HepG2 (cell line): ENCODE data around the gene MAP3K8. TPM values are rescaled to one million over a fixed set of nuclear protein-coding genes. Genes with fewer than 3 reads are reported as not detected.

Source experiments
- ATAC-seq: fragments of 200-7000 bp; cut with Tn5 transposase; 3 replicates; pipeline ENCODE4 v1.9.1; 2020; ENCODE audit warnings: mild to moderate bottlenecking, moderate library complexity
- BruUV-seq: library from RNA; stranded (reverse); fragments of 400-500 nt; replicated peaks from 2 replicates; lab custom pipeline; 2021; lab: Mats Ljungman, UMichigan
- CTCF ChIA-PET: fragments of 300-600 bp; formaldehyde crosslinking; extraction: SDS; loops from one replicate; lab custom pipeline; 2021; ENCODE audit warnings: low total read pairs, inconsistent platforms, low intra/inter-chr PET ratio; lab: Yijun Ruan, JAX
- POLR2A ChIA-PET: fragments of 350-600 bp; sonication (Branson Sonifier 250); formaldehyde crosslinking; loops from one replicate; lab custom pipeline; 2020; ENCODE audit warnings: antibody characterized with exemption, inconsistent platforms; lab: Yijun Ruan, JAX
- DNase-seq: peaks from one replicate; pipeline ENCODE4 v3.0.0-alpha.2; 2015; ENCODE audit warnings: low spot score
- FAIRE-seq: peaks from 3 replicates; lab custom pipeline; 2011; peaks lifted over from hg19 to GRCh38; lab: Jason Lieb, UNC
- H2AFZ ChIP-seq: one replicate; pipeline ENCODE4 v1.6.1; 2011; ENCODE audit warnings: low read length, inconsistent platforms
- H3K27ac ChIP-seq: fragments of 300-600 bp; 3 replicates; pipeline ENCODE4 v1.8.0; 2011; ENCODE audit warnings: mixed run types, mild to moderate bottlenecking, mixed read lengths, low read length, inconsistent platforms; ENCODE audit not compliant: insufficient read depth; ENCODE audit errors: extremely low read length
- H3K27me3 ChIP-seq, 2 experiments: fragments of 200-600 bp in 1 of 2; 2 replicates in 1 of 2; 3 replicates in 1 of 2; pipeline versions ENCODE4 v1.6.0 to v1.8.0; 2011; ENCODE audit warnings: low read length in 2 of 2, mild to moderate bottlenecking in 2 of 2, moderate library complexity in 2 of 2, inconsistent platforms in 1 of 2; ENCODE audit not compliant: insufficient read depth in 2 of 2, control insufficient read depth in 1 of 2
- H3K36me3 ChIP-seq, 2 experiments: fragments of 200-600 bp in 1 of 2; replicated peaks in 1 of 2; 2 replicates in 1 of 2; 3 replicates in 1 of 2; pipeline versions ENCODE4 v1.5.1 to v1.8.0; 2011; ENCODE audit warnings: low read length in 2 of 2, inconsistent platforms in 1 of 2; ENCODE audit not compliant: insufficient read depth in 2 of 2, control insufficient read depth in 1 of 2
- H3K4me1 ChIP-seq: 2 replicates; pipeline ENCODE4 v1.5.1; 2012; ENCODE audit warnings: low read length, inconsistent platforms; ENCODE audit not compliant: insufficient read depth
- H3K4me2 ChIP-seq: 2 replicates; pipeline ENCODE4 v1.6.0; 2011; ENCODE audit warnings: low read depth, low read length, inconsistent platforms
- H3K4me3 ChIP-seq, 3 experiments: fragments of 200-600 bp in 1 of 3; sonication (generic), shearing (Covaris generic) in 1 of 3; replicated peaks in 1 of 3; 2 replicates each; pipeline ENCODE4 v1.5.1; 2011 to 2016; ENCODE audit warnings: low read length in 3 of 3, inconsistent platforms in 2 of 3, low read depth in 2 of 3, mild to moderate bottlenecking in 2 of 3, control low read depth in 1 of 3, mixed read lengths in 1 of 3; ENCODE audit not compliant: insufficient read depth in 1 of 3
- H3K79me2 ChIP-seq: one replicate; pipeline ENCODE4 v1.6.1; 2011; ENCODE audit warnings: low read length, inconsistent platforms; ENCODE audit not compliant: insufficient read depth
- H3K9ac ChIP-seq: 2 replicates; pipeline ENCODE4 v1.6.0; 2011; ENCODE audit warnings: mild to moderate bottlenecking, low read depth, low read length, inconsistent platforms; ENCODE audit not compliant: insufficient read depth
- H3K9me3 ChIP-seq: 2 replicates; pipeline ENCODE4 v1.5.1; 2012; ENCODE audit warnings: mild to moderate bottlenecking, low read length
- H4K20me1 ChIP-seq: 2 replicates; pipeline ENCODE4 v1.6.0; 2011; ENCODE audit warnings: inconsistent platforms, mild to moderate bottlenecking, low read length, moderate library complexity; ENCODE audit not compliant: insufficient read depth
- EZH2 ChIP-seq: conservative IDR thresholded peaks from 2 replicates; pipeline ENCODE4 v1.6.1; 2012; ENCODE audit warnings: mild to moderate bottlenecking, low read depth, low read length, moderate library complexity
- GPBP1L1 ChIP-seq: sonication (generic); formaldehyde crosslinking; IDR thresholded peaks from 2 replicates; pipeline ENCODE4 v1.5.0; 2020; ENCODE audit warnings: mild to moderate bottlenecking, missing genetic modification reagents
- HMG20A ChIP-seq: IDR thresholded peaks from 2 replicates; pipeline ENCODE4 v1.6.1; 2016; ENCODE audit warnings: borderline replicate concordance
- MBD4 ChIP-seq: IDR thresholded peaks from 2 replicates; pipeline ENCODE4 v1.6.1; 2012; ENCODE audit warnings: low read length, inconsistent platforms, borderline replicate concordance
- POLR2G ChIP-seq: fragments of 200-400 bp; formaldehyde crosslinking; IDR thresholded peaks from 2 replicates; pipeline ENCODE4 v1.6.1; 2018; ENCODE audit warnings: mild to moderate bottlenecking, low read depth, low read length, moderate library complexity
- REPIN1 ChIP-seq: sonication (generic); formaldehyde crosslinking; IDR thresholded peaks from 2 replicates; pipeline ENCODE4 v1.8.0; 2022; ENCODE audit warnings: missing genetic modification reagents, low read depth, mild to moderate bottlenecking, borderline replicate concordance
- RFXANK ChIP-seq: IDR thresholded peaks from 2 replicates; pipeline ENCODE4 v1.6.1; 2016
- SIN3B ChIP-seq: fragments of 150-350 bp; IDR thresholded peaks from 2 replicates; pipeline ENCODE4 v1.6.1; 2014; ENCODE audit warnings: low read length
- ZBTB21 ChIP-seq: sonication (generic); formaldehyde crosslinking; IDR thresholded peaks from 2 replicates; pipeline ENCODE4 v1.4.0; 2020; ENCODE audit warnings: missing genetic modification reagents
- ZNF232 ChIP-seq: sonication (generic); formaldehyde crosslinking; IDR thresholded peaks from 2 replicates; pipeline ENCODE4 v1.4.0; 2020; ENCODE audit warnings: missing genetic modification reagents, borderline replicate concordance
- ZNF446 ChIP-seq: sonication (generic); formaldehyde crosslinking; IDR thresholded peaks from 2 replicates; pipeline ENCODE4 v1.5.0; 2020; ENCODE audit warnings: mild to moderate bottlenecking, missing genetic modification reagents
- ZNF562 ChIP-seq: sonication (generic); formaldehyde crosslinking; IDR thresholded peaks from 2 replicates; pipeline ENCODE4 v1.8.0; 2022; ENCODE audit warnings: missing genetic modification reagents, borderline replicate concordance
- ZNF598 ChIP-seq: sonication (generic); formaldehyde crosslinking; IDR thresholded peaks from 2 replicates; pipeline ENCODE4 v1.5.1; 2020; ENCODE audit warnings: mild to moderate bottlenecking, missing genetic modification reagents, borderline replicate concordance
- ZNF639 ChIP-seq: conservative IDR thresholded peaks from 2 replicates; pipeline ENCODE4 v1.6.1; 2018; ENCODE audit warnings: missing genetic modification reagents
- ZNF687 ChIP-seq: sonication (generic); formaldehyde crosslinking; IDR thresholded peaks from 2 replicates; pipeline ENCODE4 v1.5.1; 2020; ENCODE audit warnings: mild to moderate bottlenecking, missing genetic modification reagents, moderate library complexity
- ZNF709 ChIP-seq: sonication (generic); formaldehyde crosslinking; IDR thresholded peaks from 2 replicates; pipeline ENCODE4 v1.5.0; 2020; ENCODE audit warnings: mild to moderate bottlenecking, missing genetic modification reagents
- ZNF879 ChIP-seq: sonication (generic); formaldehyde crosslinking; IDR thresholded peaks from 2 replicates; pipeline ENCODE4 v1.8.1; 2023; ENCODE audit warnings: missing genetic modification reagents
- WGBS: methylation state at CpG from one replicate; pipeline ENCODE4 v1.1.6; 2017; ENCODE audit warnings: low lambda C conversion rate; 5-methylcytosine and 5-hydroxymethylcytosine counted together
- in situ Hi-C: cut with HindIII; loops from 2 replicates; pipeline ENCODE4 v1.10.0; 2017; ENCODE audit warnings: low pct_unique_long_range_greater_than_20kb; ENCODE audit not compliant: extremely low pct_ligation_motif_present
- intact Hi-C: fragments of 100-400 bp; cut with micrococcal nuclease; formaldehyde crosslinking; loops from one replicate; pipeline ENCODE4 v1.10.0; 2022; ENCODE audit not compliant: unreplicated experiment
- polyA plus RNA-seq, 8 experiments: library from polyadenylated mRNA; depleted of rRNA in 3 of 8; stranded (reverse) in 7 of 8; unstranded in 1 of 8; fragments of >200 nt; fragmentation: Illumina TruSeq in 4 of 8; extraction: Trizol in 4 of 8; gene quantifications; 2 replicates each; pipeline versions ENCODE4 v1.2.1 to v1.2.3, GENCODE V29; 2011 to 2016; ENCODE audit warnings: low read depth in 4 of 8, missing spikeins in 1 of 8, mixed read lengths in 1 of 8; ENCODE audit not compliant: insufficient read depth in 1 of 8
- total RNA-seq, 5 experiments: library from RNA; depleted of rRNA; stranded (reverse); fragments of >200 nt; fragmentation: Illumina TruSeq; extraction: Trizol; gene quantifications; 2 replicates each; pipeline ENCODE4 v1.2.3, GENCODE V29; 2016; ENCODE audit warnings: low read depth in 1 of 5

The MAP3K8 gene
- total and polyA plus RNA-seq, 2 of the 13 experiments (the other 11 are each of a cell fraction or from before 2014, with no cell fraction given), result 19.3 to 37.9 TPM

GRCh38 chr10:30448092-30448491, 14.1 kb downstream of the MAP3K8 start:
- DNase-seq (no peak), ATAC-seq (no peak), FAIRE-seq (no peak)
- Histone ChIP-seq H2AFZ (no peak overlapping the region), H3K9ac (no peak overlapping the region), H3K27ac (no peak overlapping the region), H3K4me3 (no peak overlapping the region), H3K4me2 (no peak overlapping the region), H3K79me2 (peaks cover 6% of the 10 kb centered on the region), H3K27me3 (no peaks in the 10 kb centered on the region), H4K20me1 (no peaks in the 10 kb centered on the region), H3K9me3 (no peaks in the 10 kb centered on the region), H3K36me3 (peaks cover 14 to 52% of the 10 kb centered on the region in 2 experiments), H3K4me1 (no peaks in the 10 kb centered on the region)
- intact Hi-C loops (no loop called here), in situ Hi-C loops (loop anchor here (25.0 kb wide), 1 partner anchor 1489 kb away; the partner anchor contains the start of gene ARHGAP12)
- no peak for TF ChIP-seq ZNF639 (CRISPR knock-in tag)
- TF ChIP-seq ZNF232, result no peak
- no peak for TF ChIP-seq MBD4
- TF ChIP-seq ZNF879 (CRISPR knock-in tag), result no peak
- no peak for TF ChIP-seq ZNF687 (CRISPR knock-in tag)
- TF ChIP-seq SIN3B, result no peak
- no peak for TF ChIP-seq ZNF709 (CRISPR knock-in tag)
- TF ChIP-seq ZNF598, result no peak
- TF ChIP-seq HMG20A, result no peak
- no peak for TF ChIP-seq EZH2
- no peak for TF ChIP-seq ZBTB21 (CRISPR knock-in tag)
- TF ChIP-seq RFXANK (CRISPR knock-in tag), result no peak
- no peak for TF ChIP-seq GPBP1L1
- no peak for TF ChIP-seq ZNF562 (CRISPR knock-in tag)
- TF ChIP-seq REPIN1 (CRISPR knock-in tag), result no peak
- TF ChIP-seq ZNF446 (CRISPR knock-in tag), result no peak
- TF ChIP-seq POLR2G, result no peak
- no TSS peak for BruUV-seq
- POLR2A ChIA-PET, result no interaction called here
- CTCF ChIA-PET, result no interaction called here
- WGBS, result 100% methylated on average over 1 of the region's 1 CpG
